Choroid plexus epithelial cell (primary cell): ENCODE measurements around the gene CDKN1C.

Source experiments
- DNase-seq: peaks from one replicate; pipeline ENCODE4 v3.0.0-alpha.2; 2010; ENCODE audit warnings: low read depth
- H3K4me3 ChIP-seq: 2 replicates; pipeline ENCODE4 v1.5.1; 2011; ENCODE audit warnings: low read depth, mild to moderate bottlenecking, control low read depth, low read length, moderate library complexity
- TF ChIP-seq, protein P1 (sequence below): conservative IDR thresholded peaks from 2 replicates; pipeline ENCODE4 v1.5.1; 2011; ENCODE audit warnings: low read depth, mild to moderate bottlenecking, control low read depth, inconsistent platforms, low read length, moderate library complexity

CDKN1C gene

GRCh38 chr11:2833716-2834502, 51.7 kb downstream of the CDKN1C start:
- H3K4me3 ChIP-seq: no peak overlapping the region
- no peak for DNase-seq
- TF ChIP-seq, protein P1, sequence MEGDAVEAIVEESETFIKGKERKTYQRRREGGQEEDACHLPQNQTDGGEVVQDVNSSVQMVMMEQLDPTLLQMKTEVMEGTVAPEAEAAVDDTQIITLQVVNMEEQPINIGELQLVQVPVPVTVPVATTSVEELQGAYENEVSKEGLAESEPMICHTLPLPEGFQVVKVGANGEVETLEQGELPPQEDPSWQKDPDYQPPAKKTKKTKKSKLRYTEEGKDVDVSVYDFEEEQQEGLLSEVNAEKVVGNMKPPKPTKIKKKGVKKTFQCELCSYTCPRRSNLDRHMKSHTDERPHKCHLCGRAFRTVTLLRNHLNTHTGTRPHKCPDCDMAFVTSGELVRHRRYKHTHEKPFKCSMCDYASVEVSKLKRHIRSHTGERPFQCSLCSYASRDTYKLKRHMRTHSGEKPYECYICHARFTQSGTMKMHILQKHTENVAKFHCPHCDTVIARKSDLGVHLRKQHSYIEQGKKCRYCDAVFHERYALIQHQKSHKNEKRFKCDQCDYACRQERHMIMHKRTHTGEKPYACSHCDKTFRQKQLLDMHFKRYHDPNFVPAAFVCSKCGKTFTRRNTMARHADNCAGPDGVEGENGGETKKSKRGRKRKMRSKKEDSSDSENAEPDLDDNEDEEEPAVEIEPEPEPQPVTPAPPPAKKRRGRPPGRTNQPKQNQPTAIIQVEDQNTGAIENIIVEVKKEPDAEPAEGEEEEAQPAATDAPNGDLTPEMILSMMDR: no peak
